ENCODE results near the gene THBS2.
"Not testable (repeated sequence)": the region's sequence is repeated elsewhere in the genome, so short reads cannot be mapped to it uniquely, and the experiment has no call there.

Gene THBS2

GRCh38 chr6:169216830-169217229 is 36.8 kb downstream of the THBS2 start:
- no peak for TF ChIP-seq CTCF (IDR thresholded peaks at IDR 0.05; ENCODE audit: insufficient read depth, low read length, missing control alignments)
- ChIA-PET CTCF (interaction anchor here (4.4 kb wide), 1 partner anchor 260 kb away, joined by 21 read pairs; no protein-coding TSS in a partner anchor), POLR2A (no interaction called here)
- DNase-seq (ENCODE audit: low read depth, low spot score), result no peak
- no peak overlapping the region for H3K4me3 ChIP-seq (ENCODE audit: low read depth, low read length)

- no peak overlapping the region for H3K4me3 ChIP-seq (ENCODE audit: low read depth, low read length)
- ChIA-PET CTCF (interaction anchor here (0.9 to 4.4 kb wide), 4 partner anchors 9 to 305 kb away, joined by 3 to 21 read pairs (median 6); no protein-coding TSS in a partner anchor), POLR2A (interaction anchor here (1.1 kb wide), 1 partner anchor 25 kb away, joined by 3 read pairs; no protein-coding TSS in a partner anchor)
- no peak for TF ChIP-seq CTCF (IDR thresholded peaks at IDR 0.05; ENCODE audit: insufficient read depth, low read length, missing control alignments)
- no peak for DNase-seq (ENCODE audit: low read depth, low spot score)
Observed at GRCh38 chr6:169215201-169215681, 38.4 kb downstream of the THBS2 start.

- ChIA-PET CTCF (interaction anchor here (0.9 to 4.4 kb wide), 5 partner anchors 9 to 306 kb away, joined by 3 to 21 read pairs (median 4); no protein-coding TSS in a partner anchor), POLR2A (interaction anchor here (1.1 kb wide), 1 partner anchor 26 kb away, joined by 3 read pairs; no protein-coding TSS in a partner anchor)
Observed at GRCh38 chr6:169214789-169215188, 38.9 kb downstream of the THBS2 start.

GRCh38 chr6:169213814-169214520 is 39.7 kb downstream of the THBS2 start:
- H3K4me3 ChIP-seq (ENCODE audit: low read depth, low read length), result no peak overlapping the region
- DNase-seq (ENCODE audit: low read depth, low spot score), result no peak
- ChIA-PET CTCF (interaction anchor here (0.6 to 4.4 kb wide), 9 partner anchors 10 to 307 kb away, joined by 3 to 21 read pairs (median 4); no protein-coding TSS in a partner anchor), POLR2A (interaction anchor here (0.8 to 1.3 kb wide), 2 partner anchors 46 to 143 kb away, joined by 3 read pairs; no protein-coding TSS in a partner anchor)
- TF ChIP-seq CTCF (IDR thresholded peaks at IDR 0.05; ENCODE audit: insufficient read depth, low read length, missing control alignments), result no peak

More at GRCh38 chr6:169214789-169215188, 38.9 kb downstream of the THBS2 start:
- H3K4me3 ChIP-seq (ENCODE audit: low read depth, low read length), result not testable (repeated sequence)
- DNase-seq (ENCODE audit: low read depth, low spot score), result peak; percentile 80

- no peak for DNase-seq (ENCODE audit: low read depth, low spot score)
- ChIA-PET POLR2A (interaction anchor here (0.8 to 1.3 kb wide), 3 partner anchors 45 to 143 kb away, joined by 3 to 4 read pairs (median 3); no protein-coding TSS in a partner anchor), CTCF (interaction anchor here (0.6 to 4.4 kb wide), 7 partner anchors 15 to 308 kb away, joined by 3 to 21 read pairs (median 4); no protein-coding TSS in a partner anchor)
- H3K4me3 ChIP-seq (ENCODE audit: low read depth, low read length), result peak overlapping the region; percentile 12; the same call in 1 of the 2 replicates
- peak; percentile 70 for TF ChIP-seq CTCF (IDR thresholded peaks at IDR 0.05; ENCODE audit: insufficient read depth, low read length, missing control alignments)
Observed at GRCh38 chr6:169212897-169213813, 40.5 kb downstream of the THBS2 start.

- DNase-seq (ENCODE audit: low read depth, low spot score), result no peak
- no peak for TF ChIP-seq CTCF (IDR thresholded peaks at IDR 0.05; ENCODE audit: insufficient read depth, low read length, missing control alignments)
- H3K4me3 ChIP-seq (ENCODE audit: low read depth, low read length), result no peak overlapping the region
- CTCF ChIA-PET, result interaction anchor here (3.0 to 4.4 kb wide), 2 partner anchors 256 to 308 kb away, joined by 9 to 21 read pairs; no protein-coding TSS in a partner anchor
- POLR2A ChIA-PET, result interaction anchor here (1.0 to 1.3 kb wide), 2 partner anchors 138 to 142 kb away, joined by 3 to 4 read pairs; no protein-coding TSS in a partner anchor
Observed at GRCh38 chr6:169212436-169212835, 41.2 kb downstream of the THBS2 start.

Measured in AG04449 (cell line).